Limb (tissue), 2 donors: ENCODE data around the gene SSU72.
A peak's percentile ranks its signal among the peaks of the same experiment; 100 is the strongest.
"Not testable (repeated sequence)": the region's sequence is repeated elsewhere in the genome, so short reads cannot be mapped to it uniquely, and the experiment has no call there.

ENCODE experiments used
- DNase-seq, 2 donors: peaks; one replicate each; pipeline ENCODE4 v3.0.0-alpha.2; 2016; ENCODE audit errors: extremely low spot score in 2 of 2

The SSU72 gene

GRCh38 chr1:1529321-1529720 lies 45.3 kb downstream of the SSU72 start:
- DNase-seq: no peak

GRCh38 chr1:1528301-1529267 lies 46.1 kb downstream of the SSU72 start:
- DNase-seq: no peak

- no peak for DNase-seq
These were observed 47.4 kb downstream of the SSU72 start for GRCh38 chr1:1527092-1527816.

GRCh38 chr1:1526476-1526875 lies 48.2 kb downstream of the SSU72 start:
- DNase-seq: not testable (repeated sequence)

- DNase-seq: not testable (repeated sequence)
These were observed 49.8 kb downstream of the SSU72 start for GRCh38 chr1:1524750-1525383.

- DNase-seq: not testable (repeated sequence)
These were observed 51.0 kb downstream of the SSU72 start for GRCh38 chr1:1523651-1524050.

GRCh38 chr1:1523226-1523625 lies 51.4 kb downstream of the SSU72 start:
- DNase-seq: not testable (repeated sequence)

GRCh38 chr1:1522536-1522935 lies 52.1 kb downstream of the SSU72 start:
- DNase-seq: not testable (repeated sequence)

- DNase-seq: no peak
These were observed 53.3 kb downstream of the SSU72 start for GRCh38 chr1:1521331-1521730.

- not testable (repeated sequence) for DNase-seq
These were observed 54.7 kb downstream of the SSU72 start for GRCh38 chr1:1519805-1520505.

GRCh38 chr1:1518621-1519007 lies 56.0 kb downstream of the SSU72 start:
- DNase-seq: not testable (repeated sequence)

- no peak for DNase-seq
These were observed 56.6 kb downstream of the SSU72 start for GRCh38 chr1:1517973-1518620.

- not testable (repeated sequence) for DNase-seq
These were observed 57.7 kb downstream of the SSU72 start for GRCh38 chr1:1516923-1517322.

GRCh38 chr1:1514376-1514775 lies 60.3 kb downstream of the SSU72 start:
- not testable (repeated sequence) for DNase-seq

- not testable (repeated sequence) for DNase-seq
These were observed 61.0 kb downstream of the SSU72 start for GRCh38 chr1:1513675-1514074.

GRCh38 chr1:1512425-1512824 lies 62.2 kb downstream of the SSU72 start:
- DNase-seq: not testable (repeated sequence)

- DNase-seq: peak; percentile 96 to 98
These were observed 63.0 kb downstream of the SSU72 start, which contains the start of gene ATAD3A for GRCh38 chr1:1511533-1512285. TSS of gene ATAD3A (plus strand) at chr1:1512162. CDS start at chr1:1512269, 107 bp downstream.

- no peak for DNase-seq
These were observed 63.6 kb downstream of the SSU72 start for GRCh38 chr1:1510912-1511532.

GRCh38 chr1:1509465-1509850 lies 65.2 kb downstream of the SSU72 start:
- not testable (repeated sequence) for DNase-seq
